DND-41 (cell line): ENCODE measurements around the gene CPEB4.

ENCODE experiments used
- EZH2 ChIP-seq: IDR thresholded peaks from 3 replicates; pipeline ENCODE4 v1.6.1; 2012; ENCODE audit warnings: borderline replicate concordance, low read depth, mild to moderate bottlenecking, moderate library complexity, low read length, inconsistent platforms; ENCODE audit not compliant: severe bottlenecking
- TF ChIP-seq, protein P1 (sequence below): IDR thresholded peaks from 2 replicates; pipeline ENCODE4 v1.5.1; 2012; ENCODE audit warnings: borderline replicate concordance, low read length, moderate library complexity, mild to moderate bottlenecking; ENCODE audit not compliant: poor library complexity, severe bottlenecking; ENCODE audit errors: extremely low read depth

DNA sequence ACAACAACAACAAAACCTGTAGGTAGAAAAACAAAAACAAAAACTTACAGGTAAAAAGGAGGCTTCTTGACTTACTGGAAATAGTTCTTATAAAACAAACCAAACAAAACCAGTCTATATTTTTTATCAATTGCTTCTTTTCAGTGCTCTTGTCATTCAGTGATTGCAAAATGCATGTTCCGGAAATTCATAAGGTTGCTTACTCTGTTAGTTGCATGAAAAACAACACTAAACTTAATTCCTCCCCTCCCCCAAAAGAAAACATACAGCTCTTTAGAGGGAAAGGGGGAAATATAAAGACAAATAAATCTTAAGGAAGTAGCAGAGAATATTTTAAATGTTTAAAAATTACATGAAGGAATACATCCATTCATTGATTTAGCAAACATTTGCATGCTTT lies 19.1 kb downstream of the CPEB4 start:
- TF ChIP-seq, protein P1, sequence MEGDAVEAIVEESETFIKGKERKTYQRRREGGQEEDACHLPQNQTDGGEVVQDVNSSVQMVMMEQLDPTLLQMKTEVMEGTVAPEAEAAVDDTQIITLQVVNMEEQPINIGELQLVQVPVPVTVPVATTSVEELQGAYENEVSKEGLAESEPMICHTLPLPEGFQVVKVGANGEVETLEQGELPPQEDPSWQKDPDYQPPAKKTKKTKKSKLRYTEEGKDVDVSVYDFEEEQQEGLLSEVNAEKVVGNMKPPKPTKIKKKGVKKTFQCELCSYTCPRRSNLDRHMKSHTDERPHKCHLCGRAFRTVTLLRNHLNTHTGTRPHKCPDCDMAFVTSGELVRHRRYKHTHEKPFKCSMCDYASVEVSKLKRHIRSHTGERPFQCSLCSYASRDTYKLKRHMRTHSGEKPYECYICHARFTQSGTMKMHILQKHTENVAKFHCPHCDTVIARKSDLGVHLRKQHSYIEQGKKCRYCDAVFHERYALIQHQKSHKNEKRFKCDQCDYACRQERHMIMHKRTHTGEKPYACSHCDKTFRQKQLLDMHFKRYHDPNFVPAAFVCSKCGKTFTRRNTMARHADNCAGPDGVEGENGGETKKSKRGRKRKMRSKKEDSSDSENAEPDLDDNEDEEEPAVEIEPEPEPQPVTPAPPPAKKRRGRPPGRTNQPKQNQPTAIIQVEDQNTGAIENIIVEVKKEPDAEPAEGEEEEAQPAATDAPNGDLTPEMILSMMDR = no peak
- TF ChIP-seq EZH2 = no peak
